Endometrial microvascular endothelial cells (primary cell): ENCODE measurements around the gene MYOM1. TPM values are rescaled to one million over a fixed set of nuclear protein-coding genes. Genes with fewer than 3 reads are reported as not detected.

Experiments used
- in situ Hi-C: cut with HindIII; loops from 2 replicates; pipeline ENCODE4 v1.10.0; 2017; ENCODE audit warnings: low sequenced_read_pairs, low pct_unique_long_range_greater_than_20kb; ENCODE audit errors: inconsistent ontology term
- total RNA-seq: library from RNA; depleted of rRNA; stranded (reverse); fragments of >200 nt; gene quantifications from one replicate; pipeline ENCODE4 v1.2.3, GENCODE V29; 2015; ENCODE audit errors: inconsistent ontology term

The MYOM1 gene
- total RNA-seq, 1 donor from 2014 or later, result not detected

DNA sequence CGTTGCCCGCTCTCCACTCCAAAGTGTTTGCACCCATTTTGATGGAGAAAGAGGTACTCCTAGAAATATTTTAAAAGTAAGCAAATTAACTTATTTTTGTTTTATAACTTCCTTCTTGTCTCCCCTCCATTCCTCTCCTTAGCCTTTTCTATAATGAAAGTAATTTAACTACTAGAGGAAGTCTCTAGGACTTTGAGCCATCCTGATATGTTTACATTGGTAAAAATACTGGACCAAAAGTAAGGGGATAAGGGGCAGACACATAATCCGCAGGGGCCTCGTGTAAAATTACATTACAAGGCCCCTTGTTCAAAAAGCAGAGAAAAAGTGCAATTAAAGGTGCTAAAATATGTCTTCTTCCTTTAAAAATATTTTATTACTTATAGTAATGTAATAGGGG lies 55.4 kb downstream of the MYOM1 start:
- in situ Hi-C loops, result no loop called here

DNA sequence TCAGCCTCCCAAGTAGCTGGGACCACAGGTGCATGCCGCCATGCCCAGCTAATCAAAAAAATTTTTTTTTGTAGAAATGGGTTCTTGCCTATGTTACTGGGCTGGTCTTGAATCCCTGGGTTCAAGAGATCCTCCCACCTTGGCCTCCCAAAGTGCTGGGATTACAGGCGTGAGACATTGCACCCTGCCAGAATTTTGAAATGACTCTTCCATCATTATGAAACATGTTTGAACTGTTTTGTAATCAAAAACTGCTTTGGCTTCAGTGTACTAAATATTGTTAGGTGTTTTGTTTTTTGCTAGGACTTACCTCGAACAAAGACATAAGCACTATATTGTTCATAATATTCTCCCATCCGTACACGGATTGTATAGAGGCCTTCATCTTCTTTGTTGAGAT lies 55.8 kb downstream of the MYOM1 start:
- in situ Hi-C loops, result no loop called here

DNA sequence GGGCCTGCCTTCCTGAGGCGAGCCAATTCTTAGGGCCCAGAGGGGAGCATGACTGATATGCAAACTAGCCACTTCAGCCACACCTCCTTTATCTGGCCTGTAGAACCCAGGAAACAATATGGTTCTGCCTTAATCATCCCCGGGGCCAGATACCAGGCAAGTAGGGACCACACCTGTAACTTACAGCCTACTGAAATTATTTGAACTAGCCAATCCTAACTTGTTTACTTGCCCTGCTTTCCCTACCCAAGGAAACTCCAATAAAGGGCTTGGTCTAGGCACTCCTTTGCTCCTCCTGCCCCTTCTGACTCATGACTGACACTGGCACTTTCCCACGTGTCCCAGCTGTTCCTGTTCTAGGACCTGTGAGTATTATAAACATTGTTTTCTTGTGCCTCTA lies 57.6 kb downstream of the MYOM1 start:
- in situ Hi-C loops, result no loop called here

DNA sequence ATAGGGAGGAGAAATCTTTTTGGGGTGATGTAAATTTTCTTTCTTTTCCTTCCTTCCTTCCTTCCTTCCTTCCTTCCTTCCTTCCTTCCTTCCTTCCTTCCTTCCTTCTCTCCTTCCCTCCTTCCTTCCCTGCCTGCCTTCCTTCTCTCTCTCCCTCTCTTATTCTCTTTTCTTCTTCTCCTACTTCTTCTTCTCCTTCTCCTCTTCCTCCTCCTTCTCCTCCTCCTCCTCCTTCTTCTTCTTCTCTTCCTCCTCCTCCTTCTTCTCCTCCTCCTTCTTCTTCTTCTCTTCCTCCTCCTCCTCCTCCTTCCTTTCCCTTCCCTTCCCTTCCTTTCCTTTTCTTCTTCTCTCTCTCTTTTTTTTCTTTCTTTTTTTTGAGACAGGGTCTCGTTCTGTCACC lies 59.9 kb downstream of the MYOM1 start:
- in situ Hi-C loops, result no loop called here

DNA sequence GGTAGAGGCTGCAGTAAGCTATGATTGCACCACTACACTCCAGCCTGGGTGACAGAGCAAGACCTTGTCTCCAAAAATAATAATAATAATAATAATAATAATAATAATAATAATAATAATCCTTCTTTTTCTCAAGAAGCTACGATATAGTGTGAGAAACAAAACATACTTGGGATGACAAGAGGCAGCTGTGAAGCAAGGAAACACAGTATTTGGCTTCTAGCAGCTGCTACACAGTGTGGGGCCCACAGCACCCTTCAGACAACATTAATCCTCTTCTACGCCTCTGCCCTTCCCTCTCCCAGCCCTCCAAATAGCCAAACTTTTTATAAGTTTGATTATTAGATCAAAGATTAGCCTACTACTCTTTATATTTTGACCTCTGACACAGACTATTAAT lies 62.2 kb downstream of the MYOM1 start:
- in situ Hi-C loops, result no loop called here

DNA sequence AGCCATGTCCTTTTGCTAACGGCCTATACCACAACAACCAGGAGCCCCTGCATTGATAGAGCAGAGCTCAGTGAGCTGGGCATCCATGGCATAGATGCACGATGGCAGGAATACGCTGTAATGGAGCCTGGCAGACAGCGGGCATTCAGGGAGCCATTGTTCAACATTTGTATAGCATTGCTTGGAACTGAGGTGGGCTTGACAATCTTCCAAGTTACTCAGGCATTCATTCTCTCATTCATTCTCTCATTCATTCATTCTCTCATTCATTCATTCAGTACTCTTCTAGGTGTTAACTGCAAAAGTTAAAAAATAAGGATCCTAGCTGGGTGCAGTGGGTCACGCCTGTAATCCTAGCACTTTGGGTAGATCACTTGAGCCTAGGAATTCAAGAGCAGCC lies 62.7 kb downstream of the MYOM1 start:
- in situ Hi-C loops, result no loop called here

DNA sequence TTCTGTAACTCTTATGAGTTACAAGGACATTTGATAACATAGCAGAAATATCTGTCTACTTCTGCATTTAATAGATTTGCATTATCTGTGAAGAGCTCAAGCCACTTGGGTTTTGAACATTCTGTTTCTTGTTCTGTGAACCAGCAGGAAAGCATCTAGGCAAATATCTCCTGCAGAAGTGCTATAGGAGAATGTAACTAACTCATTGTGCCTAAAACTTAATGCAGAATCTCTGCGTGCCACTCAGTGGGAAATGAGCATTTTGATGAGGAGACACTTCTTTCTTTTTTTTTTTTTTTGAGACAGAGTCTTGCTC lies 63.5 kb downstream of the MYOM1 start:
- in situ Hi-C loops, result no loop called here

DNA sequence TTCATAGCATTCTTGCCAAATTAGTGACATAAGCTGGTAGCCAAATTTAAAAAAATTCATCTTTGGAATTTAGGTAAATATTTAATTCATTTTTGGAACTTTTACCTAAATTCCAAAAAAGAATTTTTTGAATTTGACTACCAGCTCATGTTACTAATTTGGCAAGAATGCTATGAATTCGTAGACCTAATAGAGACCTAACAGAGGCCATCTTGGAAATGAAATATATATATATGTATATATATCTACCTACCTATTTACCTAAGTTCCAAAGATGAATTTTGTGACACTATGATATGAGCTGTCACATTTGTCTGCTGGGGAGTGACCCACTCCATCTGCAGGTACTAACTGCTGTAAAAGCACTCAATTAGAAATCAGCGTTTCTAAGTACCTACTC lies 65.6 kb downstream of the MYOM1 start:
- in situ Hi-C loops, result no loop called here

DNA sequence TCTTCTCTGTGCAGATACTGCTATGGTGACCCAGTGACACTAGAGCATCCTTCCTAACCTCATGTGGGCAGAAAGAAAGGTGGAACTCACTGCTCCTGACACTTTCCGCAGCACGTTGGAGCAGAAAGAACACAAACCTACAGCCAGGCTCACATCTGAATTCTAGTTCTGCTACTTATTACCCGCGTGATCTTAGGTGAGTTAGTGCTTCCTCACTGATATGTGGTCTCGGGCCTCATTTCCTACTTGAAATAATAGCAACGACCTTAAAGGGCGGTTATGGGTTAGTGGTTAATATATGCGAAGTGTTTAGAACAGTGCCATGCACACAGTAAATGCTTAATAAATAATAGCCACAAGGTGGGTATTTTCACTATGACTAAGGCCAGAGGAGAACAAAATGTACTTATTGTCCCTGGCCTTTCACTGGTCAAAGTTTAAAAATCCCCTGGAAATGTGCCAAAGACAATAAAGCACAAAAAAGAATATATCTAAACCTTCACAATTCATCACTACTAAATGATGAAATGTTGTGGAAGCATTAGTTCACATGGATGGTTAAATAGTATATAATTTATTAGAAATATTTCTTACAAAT lies 66.6 kb downstream of the MYOM1 start:
- in situ Hi-C loops, result no loop called here

DNA sequence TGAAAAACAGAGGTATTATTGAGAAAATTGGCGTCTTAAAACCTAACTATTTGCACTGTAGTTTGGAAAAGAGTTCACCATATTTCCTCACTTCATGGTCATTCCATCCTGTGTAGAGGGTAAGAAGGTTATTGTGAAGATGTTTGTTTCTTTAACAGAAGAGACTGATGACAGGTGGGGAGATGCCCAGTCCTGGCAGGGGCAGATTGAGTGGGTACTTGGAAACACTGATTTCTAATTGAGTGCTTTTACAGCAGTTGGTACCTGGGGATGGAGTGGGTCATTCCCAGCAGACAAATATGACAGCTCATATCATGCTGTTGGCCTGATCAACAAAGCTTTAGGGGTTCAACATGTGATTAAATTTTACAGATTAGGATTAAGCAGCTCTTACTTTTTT lies 67.5 kb downstream of the MYOM1 start:
- in situ Hi-C loops, result no loop called here

DNA sequence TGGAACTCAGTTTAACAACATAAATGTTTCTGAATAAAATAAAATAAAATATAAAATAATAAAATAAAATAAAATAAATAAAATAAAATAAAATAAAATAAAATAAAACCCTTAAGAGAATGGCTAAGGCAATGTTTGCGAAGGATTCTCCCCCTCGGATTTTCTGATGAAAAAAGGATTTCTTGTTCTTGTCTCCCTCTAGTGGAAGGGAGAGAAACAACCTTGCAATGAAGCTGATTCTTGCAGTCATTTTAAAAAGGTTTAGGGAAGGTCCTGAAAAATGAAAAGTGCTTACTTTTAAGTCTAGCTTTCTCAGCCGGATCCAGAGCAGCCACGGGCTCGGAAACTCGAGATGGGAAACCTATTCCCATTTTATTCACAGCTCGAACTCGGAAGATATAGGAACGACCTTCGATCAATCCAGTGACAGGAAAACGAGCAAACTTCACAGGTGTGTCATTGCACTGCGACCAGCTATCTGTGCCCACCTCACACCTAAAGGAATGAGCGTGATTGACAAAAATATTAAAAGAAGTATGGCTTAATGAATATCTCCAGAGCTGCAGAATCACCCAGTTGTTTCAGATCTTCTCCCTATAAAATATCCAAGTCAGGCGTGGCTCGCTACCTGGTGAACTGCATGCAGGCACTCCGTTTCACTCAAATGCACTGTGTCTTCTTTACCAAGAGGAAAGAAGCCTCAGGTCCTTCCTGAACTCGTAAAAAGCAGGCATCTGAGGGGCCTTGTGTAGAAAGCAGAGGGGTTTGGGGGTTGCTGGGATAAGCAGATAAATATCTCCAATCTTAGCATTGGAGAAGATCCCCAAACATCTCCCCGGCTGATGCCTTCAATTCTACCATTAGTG lies 68.1 kb downstream of the MYOM1 start:
- in situ Hi-C loops, result no loop called here

DNA sequence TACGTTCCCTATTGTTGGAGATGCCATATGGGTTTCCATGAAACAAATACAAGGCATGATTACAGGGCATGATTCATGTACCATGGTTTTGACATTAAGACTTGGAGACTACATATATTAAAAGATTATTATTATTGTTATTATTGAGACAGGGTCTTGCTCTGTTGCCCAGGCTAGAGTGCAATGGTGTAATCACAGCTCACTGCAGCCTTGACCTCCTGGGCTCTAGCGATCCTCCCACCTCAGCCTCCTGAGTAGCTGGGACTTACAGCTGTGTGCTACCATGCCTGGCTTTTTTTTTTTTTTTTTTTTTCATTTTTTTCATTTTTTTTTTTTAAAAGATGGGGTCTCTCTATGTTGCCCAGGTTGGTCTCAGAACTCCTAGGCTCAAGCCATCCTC lies 69.1 kb downstream of the MYOM1 start:
- in situ Hi-C loops, result no loop called here

DNA sequence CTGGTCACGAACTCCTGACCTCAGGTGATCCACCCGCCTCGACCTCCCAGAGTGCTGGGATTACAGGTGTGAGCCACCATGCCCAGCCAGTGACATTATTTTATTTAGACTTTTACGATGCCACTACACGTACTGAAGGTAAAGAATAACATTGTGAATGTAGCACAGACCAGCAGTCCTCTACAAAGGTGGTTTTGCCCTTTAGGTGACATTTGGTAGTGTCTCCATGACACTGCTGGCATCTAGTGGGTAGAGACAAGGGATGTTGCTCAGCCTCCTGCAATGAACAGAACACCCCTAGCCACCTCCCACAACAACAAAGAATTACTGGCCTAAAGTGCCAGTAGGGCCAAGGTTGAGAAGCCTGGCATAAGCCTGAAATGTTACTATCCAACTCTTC lies 69.5 kb downstream of the MYOM1 start:
- in situ Hi-C loops, result no loop called here

DNA sequence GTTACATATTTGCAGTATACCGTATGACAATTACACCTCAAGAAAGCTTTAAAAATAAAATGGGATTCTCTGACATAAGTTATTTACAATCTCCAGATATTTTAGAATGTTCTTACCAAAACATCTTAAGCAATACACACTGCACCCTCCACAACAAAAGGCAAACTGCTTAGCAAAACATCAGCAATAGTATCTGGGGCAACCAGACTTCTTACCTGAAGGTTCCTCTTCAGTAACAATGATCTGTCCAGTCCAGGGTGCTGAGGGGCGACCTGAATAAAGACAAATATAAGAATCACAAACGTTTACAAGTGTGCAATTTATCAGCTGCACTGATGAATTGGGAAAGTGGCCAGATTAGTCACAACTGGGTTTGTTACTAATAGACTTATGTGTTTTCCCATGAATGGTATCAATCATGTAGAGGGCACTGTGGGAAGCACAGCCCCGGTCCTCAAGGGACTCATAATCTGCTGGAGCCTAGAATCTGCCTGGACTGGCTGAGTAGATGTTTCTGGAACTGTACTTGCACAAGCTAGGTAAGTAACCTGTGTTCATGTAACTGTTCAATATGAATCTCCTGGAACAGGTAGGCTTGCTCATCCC lies 70.7 kb downstream of the MYOM1 start:
- in situ Hi-C loops, result no loop called here

DNA sequence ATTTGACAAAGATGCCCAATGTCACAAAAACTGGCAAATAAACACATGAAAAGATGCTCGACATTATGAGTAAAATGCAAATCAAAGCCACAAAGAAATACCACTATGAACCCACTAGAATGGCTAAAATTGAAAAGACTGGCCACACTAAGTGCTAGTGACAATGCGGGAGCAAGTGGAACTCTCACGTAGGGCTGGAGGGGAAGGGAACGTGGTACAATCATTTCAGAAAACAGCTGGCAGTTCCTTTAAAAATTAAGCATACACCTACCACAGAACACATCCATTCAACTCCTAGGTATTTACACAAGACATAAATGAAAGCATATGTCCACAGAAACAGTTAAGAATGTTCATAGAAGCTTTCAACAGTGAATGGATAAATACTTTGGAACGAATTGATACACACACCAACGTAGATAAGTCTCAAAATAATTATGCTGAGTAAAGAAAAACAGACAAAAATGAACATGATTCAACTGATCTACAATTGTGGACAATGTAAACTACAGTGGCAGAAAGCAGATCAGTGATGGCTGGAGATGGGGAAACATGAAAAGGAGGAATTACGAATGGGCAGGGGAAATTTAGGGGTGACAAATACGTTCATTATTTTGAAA lies 71.7 kb downstream of the MYOM1 start:
- in situ Hi-C loops, result no loop called here

DNA sequence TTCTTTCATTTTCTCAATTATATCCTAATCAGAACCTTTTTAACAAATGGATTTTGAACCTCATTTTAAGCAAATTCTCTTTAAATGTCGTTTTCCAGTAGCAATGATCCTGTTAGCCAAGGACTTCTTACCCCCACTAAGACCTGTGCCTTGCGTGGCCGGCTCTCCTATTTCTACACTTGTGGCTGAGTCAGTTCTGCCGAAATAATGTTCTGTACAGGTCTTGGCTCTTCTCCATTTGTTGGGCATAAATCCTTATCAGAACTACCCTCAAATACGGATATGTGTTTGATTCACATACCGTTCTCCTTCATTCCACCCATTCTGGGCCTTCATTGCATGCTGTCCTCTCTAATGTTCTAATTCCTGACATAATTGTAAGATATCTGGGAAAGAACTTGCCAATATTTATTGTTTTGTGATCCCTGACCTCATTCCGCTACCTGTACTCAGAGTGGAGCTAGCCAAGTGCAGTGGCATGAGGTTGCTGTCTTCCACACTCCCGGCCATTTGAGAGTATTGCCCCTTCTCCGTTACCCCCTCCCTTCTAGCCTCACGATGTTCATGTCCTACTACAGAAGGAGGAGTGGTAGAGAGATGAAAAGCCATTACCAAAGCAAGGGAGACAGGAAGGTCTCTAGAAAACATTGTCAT lies 78.7 kb downstream of the MYOM1 start:
- in situ Hi-C loops, result no loop called here

DNA sequence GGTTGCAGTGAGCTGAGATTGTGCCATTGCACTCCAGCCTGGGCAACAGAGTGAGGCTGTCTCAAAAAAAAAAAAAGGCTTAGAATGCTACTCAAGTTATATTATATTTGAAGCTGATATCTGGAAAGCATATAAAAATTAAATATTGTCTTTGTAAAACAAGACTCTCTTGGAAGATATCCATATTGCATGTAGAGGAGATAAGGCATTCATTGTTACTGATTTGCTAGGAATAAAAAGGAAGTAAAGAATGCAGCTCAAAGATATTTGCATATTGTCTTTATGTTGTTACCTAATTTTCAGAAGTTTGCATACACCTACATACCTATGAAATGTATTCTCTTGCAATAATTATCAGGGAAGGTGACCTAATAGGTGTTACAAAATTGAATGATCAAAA lies 79.4 kb downstream of the MYOM1 start:
- in situ Hi-C loops, result no loop called here

DNA sequence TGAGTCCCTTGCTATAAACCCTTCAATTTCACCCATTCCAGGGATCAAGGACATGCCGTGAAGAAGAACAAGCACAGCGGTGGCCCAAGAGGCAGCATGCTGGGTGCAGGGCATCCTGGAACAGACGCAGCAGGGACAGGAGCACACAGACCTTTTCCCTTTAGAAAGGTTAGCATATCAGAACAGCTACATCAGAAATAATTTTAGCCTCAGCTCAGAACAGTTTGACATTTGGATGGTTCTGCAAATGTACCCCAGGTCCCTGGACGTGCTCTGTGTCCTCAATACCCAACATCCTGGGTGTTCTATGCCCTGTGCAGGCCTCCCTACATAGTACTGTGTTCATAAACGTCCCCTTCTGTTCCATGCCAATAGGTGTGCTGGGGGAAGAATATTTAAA lies 80.4 kb downstream of the MYOM1 start:
- in situ Hi-C loops, result no loop called here

DNA sequence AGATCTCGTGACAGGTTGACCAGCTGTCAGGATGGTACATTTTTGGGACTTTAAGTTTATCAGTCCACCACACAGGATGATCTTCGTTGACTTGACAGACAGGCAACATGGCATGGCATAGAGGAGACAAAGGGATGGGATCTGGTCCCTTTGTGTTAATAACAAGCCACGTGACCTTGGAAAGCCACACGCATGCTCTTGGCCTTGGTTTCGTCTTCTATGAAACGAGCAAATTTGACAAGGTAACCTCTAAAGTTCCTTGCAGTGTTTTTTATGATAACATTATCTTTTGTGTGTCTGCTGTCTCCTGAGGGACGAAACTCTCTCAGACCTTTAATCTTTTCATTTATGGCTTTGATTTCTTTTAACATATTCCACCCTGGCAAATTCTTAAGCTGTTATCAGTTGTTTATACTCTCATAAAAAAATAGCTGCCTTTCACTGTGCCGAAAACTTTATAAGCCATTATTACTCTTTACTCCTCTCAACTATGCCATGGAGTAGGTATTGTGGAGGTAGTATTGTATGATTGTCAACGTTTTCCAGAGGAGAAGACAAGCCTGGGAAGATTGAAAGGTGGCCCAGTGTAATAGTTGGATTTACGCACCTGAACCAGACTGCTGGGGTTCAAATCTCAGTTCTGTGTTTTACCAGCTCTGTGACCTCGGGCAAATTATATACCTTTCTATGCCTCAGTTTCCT lies 81.3 kb downstream of the MYOM1 start:
- in situ Hi-C loops, result no loop called here
